ENCODE results near the gene LRRFIP1.
"Not testable (repeated sequence)": the region's sequence is repeated elsewhere in the genome, so short reads cannot be mapped to it uniquely, and the experiment has no call there.

Gene LRRFIP1

GRCh38 chr2:237760506-237761502, 133.4 kb downstream of the LRRFIP1 start:
- in situ Hi-C loops (cut with HindIII; ENCODE audit: low sequenced_read_pairs), result no loop called here

- in situ Hi-C loops (cut with HindIII; ENCODE audit: low sequenced_read_pairs), result not testable (repeated sequence)
These were observed 135.2 kb downstream of the LRRFIP1 start for GRCh38 chr2:237762291-237763182.

GRCh38 chr2:237763812-237764211, 136.4 kb downstream of the LRRFIP1 start:
- in situ Hi-C loops (cut with HindIII; ENCODE audit: low sequenced_read_pairs), result no loop called here

- in situ Hi-C loops (cut with HindIII; ENCODE audit: low sequenced_read_pairs), result not testable (repeated sequence)
These were observed 137.7 kb downstream of the LRRFIP1 start for GRCh38 chr2:237765122-237765521.

- in situ Hi-C loops (cut with HindIII; ENCODE audit: low sequenced_read_pairs), result no loop called here
These were observed 138.5 kb downstream of the LRRFIP1 start for GRCh38 chr2:237765875-237766274.

GRCh38 chr2:237766340-237766739, 139.0 kb downstream of the LRRFIP1 start:
- in situ Hi-C loops (cut with HindIII; ENCODE audit: low sequenced_read_pairs), result no loop called here

GRCh38 chr2:237772513-237772912, 145.1 kb downstream of the LRRFIP1 start:
- in situ Hi-C loops (cut with HindIII; ENCODE audit: low sequenced_read_pairs), result no loop called here

GRCh38 chr2:237773826-237774225, 146.4 kb downstream of the LRRFIP1 start:
- in situ Hi-C loops (cut with HindIII; ENCODE audit: low sequenced_read_pairs), result no loop called here

- in situ Hi-C loops (cut with HindIII; ENCODE audit: low sequenced_read_pairs), result no loop called here
These were observed 147.6 kb downstream of the LRRFIP1 start for GRCh38 chr2:237774811-237775553.

- in situ Hi-C loops (cut with HindIII; ENCODE audit: low sequenced_read_pairs), result no loop called here
These were observed 152.1 kb downstream of the LRRFIP1 start for GRCh38 chr2:237779521-237779920.

- in situ Hi-C loops (cut with HindIII; ENCODE audit: low sequenced_read_pairs), result no loop called here
These were observed 154.8 kb downstream of the LRRFIP1 start for GRCh38 chr2:237782181-237782580.

GRCh38 chr2:237783678-237784077, 156.3 kb downstream of the LRRFIP1 start:
- in situ Hi-C loops (cut with HindIII; ENCODE audit: low sequenced_read_pairs), result not testable (repeated sequence)

- in situ Hi-C loops (cut with HindIII; ENCODE audit: low sequenced_read_pairs), result no loop called here
These were observed 159.5 kb downstream of the LRRFIP1 start for GRCh38 chr2:237786936-237787335.

GRCh38 chr2:237790353-237790752, 163.0 kb downstream of the LRRFIP1 start:
- in situ Hi-C loops (cut with HindIII; ENCODE audit: low sequenced_read_pairs), result no loop called here

GRCh38 chr2:237791977-237792727, 164.8 kb downstream of the LRRFIP1 start:
- in situ Hi-C loops (cut with HindIII; ENCODE audit: low sequenced_read_pairs), result no loop called here

GRCh38 chr2:237797253-237797652, 169.9 kb downstream of the LRRFIP1 start:
- in situ Hi-C loops (cut with HindIII; ENCODE audit: low sequenced_read_pairs), result no loop called here

GRCh38 chr2:237798236-237799059, 171.1 kb downstream of the LRRFIP1 start, which contains the start of gene RBM44:
Gene RBM44 (plus strand): TSS chr2:237798779. CDS start chr2:237813610, 14,831 bp downstream.
- in situ Hi-C loops (cut with HindIII; ENCODE audit: low sequenced_read_pairs), result no loop called here

GRCh38 chr2:237799060-237799428, 171.7 kb downstream of the LRRFIP1 start:
- in situ Hi-C loops (cut with HindIII; ENCODE audit: low sequenced_read_pairs), result no loop called here

- in situ Hi-C loops (cut with HindIII; ENCODE audit: low sequenced_read_pairs), result no loop called here
These were observed 174.1 kb downstream of the LRRFIP1 start for GRCh38 chr2:237801466-237801865.

Data from DLD1 (cell line).